Measurements from ENCODE around the gene ELOVL1. TPM values are rescaled to one million over a fixed set of nuclear protein-coding genes. Genes with fewer than 3 reads are reported as not detected.

ELOVL1 gene
- total RNA-seq, 1 experiment from 2014 or later = 53.7 TPM

GRCh38 chr1:43317817-43318471 is 49.9 kb downstream of the ELOVL1 start:
- Histone ChIP-seq H3K9me3 (ENCODE audit: low read depth, low read length, poor library complexity, severe bottlenecking) (no peaks in the 10 kb centered on the region), H3K4me1 (ENCODE audit: insufficient read depth, low read length, poor library complexity, severe bottlenecking) (no peaks in the 10 kb centered on the region), H3K27me3 (replicated peaks; ENCODE audit: insufficient read depth, low read depth, low read length, poor library complexity) (no peaks in the 10 kb centered on the region), H3K27ac (ENCODE audit: low read depth, low read length, poor library complexity, severe bottlenecking) (no peak overlapping the region), H3K4me3 (ENCODE audit: low read depth, low read length, poor library complexity, severe bottlenecking) (no peak overlapping the region), H3K36me3 (ENCODE audit: insufficient read depth, low read length, poor library complexity, severe bottlenecking) (no peaks in the 10 kb centered on the region)
- intact Hi-C loops (cut with micrococcal nuclease; ENCODE audit: unreplicated experiment) = no loop called here
- ChIA-PET POLR2A (ENCODE audit: low non-redundant PET) (no interaction called here), CTCF (no interaction called here)
- DNase-seq (ENCODE audit: low spot score) = no peak
- TF ChIP-seq CTCF (conservative IDR thresholded peaks at IDR 0.05; ENCODE audit: low read depth, low read length) (no peak), EZH2 (IDR thresholded peaks at IDR 0.05; ENCODE audit: borderline replicate concordance, low read depth, low read length, poor library complexity, severe bottlenecking) (no peak)
- no TSS peak for BruUV-seq (replicated peaks)

- Histone ChIP-seq H3K4me1 (ENCODE audit: insufficient read depth, low read length, poor library complexity, severe bottlenecking) (no peaks in the 10 kb centered on the region), H3K27ac (ENCODE audit: low read depth, low read length, poor library complexity, severe bottlenecking) (no peak overlapping the region), H3K36me3 (ENCODE audit: insufficient read depth, low read length, poor library complexity, severe bottlenecking) (no peaks in the 10 kb centered on the region), H3K9me3 (ENCODE audit: low read depth, low read length, poor library complexity, severe bottlenecking) (no peaks in the 10 kb centered on the region), H3K4me3 (ENCODE audit: low read depth, low read length, poor library complexity, severe bottlenecking) (no peak overlapping the region), H3K27me3 (replicated peaks; ENCODE audit: insufficient read depth, low read depth, low read length, poor library complexity) (no peaks in the 10 kb centered on the region)
- ChIA-PET CTCF (no interaction called here), POLR2A (ENCODE audit: low non-redundant PET) (no interaction called here)
- TF ChIP-seq CTCF (conservative IDR thresholded peaks at IDR 0.05; ENCODE audit: low read depth, low read length) (no peak), EZH2 (IDR thresholded peaks at IDR 0.05; ENCODE audit: borderline replicate concordance, low read depth, low read length, poor library complexity, severe bottlenecking) (no peak)
- BruUV-seq (replicated peaks) = no TSS peak
- intact Hi-C loops (cut with micrococcal nuclease; ENCODE audit: unreplicated experiment) = no loop called here
- DNase-seq (ENCODE audit: low spot score) = no peak
These were observed 50.9 kb downstream of the ELOVL1 start for GRCh38 chr1:43316738-43317520.

- no peak overlapping the region for H3K4me3 ChIP-seq (ENCODE audit: low read depth, low read length, poor library complexity, severe bottlenecking)
- no peaks in the 10 kb centered on the region for H3K36me3 ChIP-seq (ENCODE audit: insufficient read depth, low read length, poor library complexity, severe bottlenecking)
- H3K27ac ChIP-seq (ENCODE audit: low read depth, low read length, poor library complexity, severe bottlenecking) = no peak overlapping the region
- H3K27me3 ChIP-seq (replicated peaks; ENCODE audit: insufficient read depth, low read depth, low read length, poor library complexity) = no peaks in the 10 kb centered on the region
- ChIA-PET POLR2A (ENCODE audit: low non-redundant PET) (no interaction called here), CTCF (no interaction called here)
- H3K4me1 ChIP-seq (ENCODE audit: insufficient read depth, low read length, poor library complexity, severe bottlenecking) = no peaks in the 10 kb centered on the region
- TF ChIP-seq CTCF (conservative IDR thresholded peaks at IDR 0.05; ENCODE audit: low read depth, low read length) = no peak
- no peak for TF ChIP-seq EZH2 (IDR thresholded peaks at IDR 0.05; ENCODE audit: borderline replicate concordance, low read depth, low read length, poor library complexity, severe bottlenecking)
- DNase-seq (ENCODE audit: low spot score) = no peak
- no TSS peak for BruUV-seq (replicated peaks)
- no peaks in the 10 kb centered on the region for H3K9me3 ChIP-seq (ENCODE audit: low read depth, low read length, poor library complexity, severe bottlenecking)
- intact Hi-C loops (cut with micrococcal nuclease; ENCODE audit: unreplicated experiment) = no loop called here
These were observed 51.7 kb downstream of the ELOVL1 start for GRCh38 chr1:43315963-43316737.

Data from A673 (cell line).